Right ventricle myocardium inferior (tissue), 1 donor: ENCODE results near the gene RNU2-1. TPM values are rescaled to one million over a fixed set of nuclear protein-coding genes. Genes with fewer than 3 reads are reported as not detected.
"Not testable (repeated sequence)": the region's sequence is repeated elsewhere in the genome, so short reads cannot be mapped to it uniquely, and the experiment has no call there.

ENCODE experiments used
- ATAC-seq: fragments of 200-7000 bp; cut with Tn5 transposase; one replicate; pipeline ENCODE4 v1.9.1; 2020; ENCODE audit warnings: mild to moderate bottlenecking, moderate library complexity
- DNase-seq: peaks from one replicate; pipeline ENCODE4 v3.0.0; 2021; ENCODE audit errors: missing footprints
- intact Hi-C: fragments of 100-400 bp; cut with DNase I; formaldehyde crosslinking; loops from one replicate; pipeline ENCODE4 v1.11.0; 2022
- long read RNA-seq: library from polyadenylated mRNA; unstranded; transcript quantifications from one replicate; pipeline ENCODE4 v2.0.0, GENCODE V29; 2021
- total RNA-seq: library from RNA; stranded (reverse); fragmentation: NEBNext Ultra II Directional; extraction: Animal tissue kit (Norgen Biotek cat#: 25700); gene quantifications from one replicate; pipeline ENCODE4 v1.2.1, GENCODE V29; 2021
- donor health status: DM: no; HTN: yes; CAD: no; lungs with severe emphysema.

The RNU2-1 gene
- total RNA-seq = 5,263 TPM
- long read RNA-seq = 0 reads

- DNase-seq, ATAC-seq, intact Hi-C loops: not testable (repeated sequence)
Observed at GRCh38 chr17:43233877-43234276, at the start of gene RNU2-1. Gene RNU2-1, minus strand, starts transcription at chr17:43233977.

DNA sequence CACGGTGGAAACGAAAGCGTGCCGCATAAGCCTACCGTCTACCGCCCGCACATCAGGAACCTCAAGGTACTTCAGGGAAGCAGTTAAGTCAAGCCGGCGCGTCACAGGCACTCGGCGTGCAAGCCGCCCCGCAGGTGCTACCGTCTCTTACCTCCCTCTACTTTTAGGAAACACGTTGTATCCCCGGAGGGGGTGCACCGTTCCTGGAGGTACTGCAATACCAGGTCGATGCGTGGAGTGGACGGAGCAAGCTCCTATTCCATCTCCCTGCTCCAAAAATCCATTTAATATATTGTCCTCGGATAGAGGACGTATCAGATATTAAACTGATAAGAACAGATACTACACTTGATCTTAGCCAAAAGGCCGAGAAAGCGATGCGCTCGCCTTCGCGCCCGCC is 39.1 kb upstream of the RNU2-1 start:
- DNase-seq, ATAC-seq, intact Hi-C loops: not testable (repeated sequence)

DNA sequence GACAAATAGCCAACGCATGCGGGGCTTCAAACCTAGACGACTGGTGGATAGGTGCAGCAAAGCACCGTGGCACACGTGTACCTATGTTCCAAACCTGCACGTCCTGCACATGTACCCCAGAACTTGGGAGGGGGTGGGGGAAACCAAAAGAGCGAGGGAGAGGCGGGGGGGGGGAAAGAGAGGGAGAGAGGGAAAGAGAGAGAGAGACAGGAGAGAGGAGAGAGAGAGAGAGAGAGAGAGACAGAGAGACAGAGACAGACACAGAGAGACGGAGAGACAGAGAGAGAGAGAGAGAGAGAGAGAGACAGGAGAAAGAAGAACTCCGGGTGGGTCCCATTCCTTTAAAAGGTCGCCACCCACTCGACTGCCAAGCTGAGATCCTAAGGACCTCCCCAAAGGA is 38.7 kb upstream of the RNU2-1 start:
- intact Hi-C loops, ATAC-seq, DNase-seq: not testable (repeated sequence)

DNA sequence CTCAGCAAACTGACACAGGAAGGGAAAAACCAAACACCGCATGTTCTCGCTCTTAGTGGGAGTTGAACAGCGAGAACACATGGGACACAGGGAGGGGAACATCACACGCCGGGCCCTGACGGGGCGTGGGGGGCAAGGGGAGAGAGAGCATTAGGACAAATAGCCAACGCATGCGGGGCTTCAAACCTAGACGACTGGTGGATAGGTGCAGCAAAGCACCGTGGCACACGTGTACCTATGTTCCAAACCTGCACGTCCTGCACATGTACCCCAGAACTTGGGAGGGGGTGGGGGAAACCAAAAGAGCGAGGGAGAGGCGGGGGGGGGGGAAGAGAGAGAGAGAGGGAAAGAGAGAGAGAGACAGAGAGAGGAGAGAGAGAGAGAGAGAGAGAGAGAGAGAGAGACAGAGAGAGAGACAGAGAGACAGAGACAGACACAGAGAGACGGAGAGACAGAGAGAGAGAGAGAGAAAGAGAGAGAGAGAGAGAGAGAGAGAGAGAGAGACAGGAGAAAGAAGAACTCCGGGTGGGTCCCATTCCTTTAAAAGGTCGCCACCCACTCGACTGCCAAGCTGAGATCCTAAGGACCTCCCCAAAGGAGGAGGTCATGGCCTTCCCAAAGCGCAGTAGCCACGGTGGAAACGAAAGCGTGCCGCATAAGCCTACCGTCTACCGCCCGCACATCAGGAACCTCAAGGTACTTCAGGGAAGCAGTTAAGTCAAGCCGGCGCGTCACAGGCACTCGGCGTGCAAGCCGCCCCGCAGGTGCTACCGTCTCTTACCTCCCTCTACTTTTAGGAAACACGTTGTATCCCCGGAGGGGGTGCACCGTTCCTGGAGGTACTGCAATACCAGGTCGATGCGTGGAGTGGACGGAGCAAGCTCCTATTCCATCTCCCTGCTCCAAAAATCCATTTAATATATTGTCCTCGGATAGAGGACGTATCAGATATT is 37.1 kb upstream of the RNU2-1 start:
- ATAC-seq = not testable (repeated sequence)

GRCh38 chr17:43246456-43246855 is 12.7 kb upstream of the RNU2-1 start:
- intact Hi-C loops, DNase-seq, ATAC-seq: not testable (repeated sequence)

More for the DNA sequence above, 37.1 kb upstream of the RNU2-1 start:
- intact Hi-C loops, DNase-seq: not testable (repeated sequence)

DNA sequence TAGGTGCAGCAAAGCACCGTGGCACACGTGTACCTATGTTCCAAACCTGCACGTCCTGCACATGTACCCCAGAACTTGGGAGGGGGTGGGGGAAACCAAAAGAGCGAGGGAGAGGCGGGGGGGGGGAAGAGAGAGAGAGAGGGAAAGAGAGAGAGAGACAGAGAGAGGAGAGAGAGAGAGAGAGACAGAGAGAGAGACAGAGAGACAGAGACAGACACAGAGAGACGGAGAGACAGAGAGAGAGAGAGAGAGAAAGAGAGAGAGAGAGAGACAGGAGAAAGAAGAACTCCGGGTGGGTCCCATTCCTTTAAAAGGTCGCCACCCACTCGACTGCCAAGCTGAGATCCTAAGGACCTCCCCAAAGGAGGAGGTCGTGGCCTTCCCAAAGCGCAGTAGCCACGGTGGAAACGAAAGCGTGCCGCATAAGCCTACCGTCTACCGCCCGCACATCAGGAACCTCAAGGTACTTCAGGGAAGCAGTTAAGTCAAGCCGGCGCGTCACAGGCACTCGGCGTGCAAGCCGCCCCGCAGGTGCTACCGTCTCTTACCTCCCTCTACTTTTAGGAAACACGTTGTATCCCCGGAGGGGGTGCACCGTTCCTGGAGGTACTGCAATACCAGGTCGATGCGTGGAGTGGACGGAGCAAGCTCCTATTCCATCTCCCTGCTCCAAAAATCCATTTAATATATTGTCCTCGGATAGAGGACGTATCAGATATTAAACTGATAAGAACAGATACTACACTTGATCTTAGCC is 7.0 kb upstream of the RNU2-1 start:
- intact Hi-C loops, DNase-seq, ATAC-seq: not testable (repeated sequence)

DNA sequence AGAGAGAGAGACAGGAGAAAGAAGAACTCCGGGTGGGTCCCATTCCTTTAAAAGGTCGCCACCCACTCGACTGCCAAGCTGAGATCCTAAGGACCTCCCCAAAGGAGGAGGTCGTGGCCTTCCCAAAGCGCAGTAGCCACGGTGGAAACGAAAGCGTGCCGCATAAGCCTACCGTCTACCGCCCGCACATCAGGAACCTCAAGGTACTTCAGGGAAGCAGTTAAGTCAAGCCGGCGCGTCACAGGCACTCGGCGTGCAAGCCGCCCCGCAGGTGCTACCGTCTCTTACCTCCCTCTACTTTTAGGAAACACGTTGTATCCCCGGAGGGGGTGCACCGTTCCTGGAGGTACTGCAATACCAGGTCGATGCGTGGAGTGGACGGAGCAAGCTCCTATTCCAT is 5.8 kb upstream of the RNU2-1 start:
- intact Hi-C loops, DNase-seq, ATAC-seq: not testable (repeated sequence)

DNA sequence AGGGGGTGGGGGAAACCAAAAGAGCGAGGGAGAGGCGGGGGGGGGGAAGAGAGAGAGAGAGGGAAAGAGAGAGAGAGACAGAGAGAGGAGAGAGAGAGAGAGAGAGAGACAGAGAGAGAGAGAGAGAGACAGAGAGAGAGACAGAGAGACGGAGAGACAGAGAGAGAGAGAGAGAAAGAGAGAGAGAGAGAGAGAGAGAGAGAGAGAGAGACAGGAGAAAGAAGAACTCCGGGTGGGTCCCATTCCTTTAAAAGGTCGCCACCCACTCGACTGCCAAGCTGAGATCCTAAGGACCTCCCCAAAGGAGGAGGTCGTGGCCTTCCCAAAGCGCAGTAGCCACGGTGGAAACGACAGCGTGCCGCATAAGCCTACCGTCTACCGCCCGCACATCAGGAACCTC is 514 bp downstream of the RNU2-1 start:
- DNase-seq, intact Hi-C loops, ATAC-seq: not testable (repeated sequence)

- intact Hi-C loops, ATAC-seq, DNase-seq: not testable (repeated sequence)
Observed at GRCh38 chr17:43232021-43232699, 1.6 kb downstream of the RNU2-1 start.

- not testable (repeated sequence) for DNase-seq
Observed at GRCh38 chr17:43231205-43232020, 2.4 kb downstream of the RNU2-1 start.

DNA sequence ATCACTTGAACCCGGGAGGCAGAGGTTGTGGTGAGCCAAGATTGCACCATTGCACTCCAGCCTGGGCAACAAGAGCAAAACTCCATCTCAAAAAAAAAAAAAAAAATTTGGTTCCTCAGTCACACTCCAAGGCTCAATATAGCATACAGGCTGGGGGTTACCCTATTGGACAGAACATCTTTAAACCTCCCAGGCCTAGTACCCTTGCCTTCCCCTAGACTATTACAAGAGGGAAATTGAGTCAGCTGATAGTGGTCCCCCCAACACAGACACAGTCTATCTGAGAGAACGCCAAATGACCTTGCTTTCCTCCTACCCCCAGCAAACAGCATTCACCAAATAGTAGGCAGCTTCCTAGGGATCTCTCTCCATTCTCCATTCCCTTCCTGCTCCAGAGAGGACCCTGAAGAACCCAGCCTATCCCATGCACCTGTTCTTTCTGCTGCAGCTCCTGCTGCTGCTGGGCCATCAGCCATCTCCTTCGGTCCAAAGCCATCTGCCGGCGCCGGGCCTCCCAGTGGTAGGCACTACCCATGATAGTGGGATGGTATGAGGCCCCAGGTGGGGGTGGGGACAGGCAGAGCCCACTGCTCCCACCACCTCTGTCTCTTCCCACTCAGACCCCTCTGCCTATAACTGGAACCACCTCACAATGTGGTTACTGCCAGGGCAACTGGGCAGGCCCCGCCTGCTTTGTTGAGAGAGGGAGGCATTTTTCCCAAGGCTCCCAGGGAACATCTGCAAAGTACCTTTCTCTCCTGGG is 5.6 kb downstream of the RNU2-1 start, which contains the start of gene CCDC200:
CCDC200 (minus strand) TSS at position 604 of the 763 bp plus-strand sequence; CDS start at position 535, 69 bp downstream.
- DNase-seq, intact Hi-C loops: not testable (repeated sequence)
- ATAC-seq = peak; percentile 26

More at GRCh38 chr17:43231205-43232020, 2.4 kb downstream of the RNU2-1 start:
- intact Hi-C loops, ATAC-seq: not testable (repeated sequence)

DNA sequence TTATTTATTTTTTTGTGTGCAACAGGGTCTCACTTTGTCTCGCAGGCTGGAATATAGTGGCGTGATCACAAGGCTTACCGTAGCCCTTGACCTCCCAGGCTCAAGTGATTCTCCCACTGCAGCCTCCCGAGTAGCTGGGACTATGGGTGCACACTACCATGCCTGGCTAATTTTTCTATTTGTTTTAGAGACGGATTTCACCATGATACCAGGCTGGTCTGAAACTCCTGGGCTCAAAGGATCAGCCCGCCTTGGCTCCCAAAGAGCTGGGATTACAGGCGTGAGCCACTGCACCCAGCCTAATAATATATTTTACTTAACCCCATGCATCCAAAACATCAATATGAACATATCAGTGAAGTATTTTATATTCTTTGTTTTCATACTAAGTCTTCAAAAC is 7.4 kb downstream of the RNU2-1 start:
- ATAC-seq = no peak
- intact Hi-C loops = no loop called here
- DNase-seq = no peak

- DNase-seq (no peak), ATAC-seq (no peak)
- intact Hi-C loops = no loop called here
Observed at GRCh38 chr17:43224146-43224705, 9.6 kb downstream of the RNU2-1 start.

DNA sequence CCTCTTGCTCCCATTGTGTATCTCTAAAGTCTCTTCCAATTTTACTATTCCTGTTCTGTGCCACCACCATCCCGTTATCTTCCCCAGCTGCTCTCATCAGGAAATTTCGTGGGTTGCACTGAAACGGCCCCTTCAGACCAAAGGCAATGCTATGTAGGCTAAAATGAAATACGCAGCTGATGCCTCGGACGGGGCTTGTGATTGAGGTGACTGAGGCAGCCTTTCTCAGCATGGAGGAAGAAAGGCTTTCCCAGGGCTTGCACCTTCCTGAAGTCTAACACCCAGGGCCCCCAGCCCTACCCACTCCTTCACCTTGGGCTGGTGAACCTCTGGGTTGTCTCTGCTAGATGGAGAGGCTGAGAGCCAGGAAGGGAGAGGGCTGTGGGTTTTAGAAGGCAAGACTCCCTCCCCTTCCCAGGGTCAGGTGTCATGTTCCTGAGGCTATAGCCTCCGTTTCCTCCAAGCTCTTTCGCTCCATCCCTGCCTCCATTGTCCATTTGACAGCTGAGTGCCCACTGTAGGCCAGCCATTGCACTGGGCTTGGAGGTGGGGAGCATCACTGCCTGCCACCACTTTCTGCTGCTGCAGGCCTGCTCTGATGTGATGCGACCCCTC is 13.2 kb downstream of the RNU2-1 start:
- intact Hi-C loops = no loop called here
- ATAC-seq = no peak
- no peak for DNase-seq

GRCh38 chr17:43219746-43220380 is 13.9 kb downstream of the RNU2-1 start:
- intact Hi-C loops = loop anchor here (10.0 kb wide), 1 partner anchor 95 kb away; no protein-coding TSS in a partner anchor
- ATAC-seq = no peak
- DNase-seq = no peak

DNA sequence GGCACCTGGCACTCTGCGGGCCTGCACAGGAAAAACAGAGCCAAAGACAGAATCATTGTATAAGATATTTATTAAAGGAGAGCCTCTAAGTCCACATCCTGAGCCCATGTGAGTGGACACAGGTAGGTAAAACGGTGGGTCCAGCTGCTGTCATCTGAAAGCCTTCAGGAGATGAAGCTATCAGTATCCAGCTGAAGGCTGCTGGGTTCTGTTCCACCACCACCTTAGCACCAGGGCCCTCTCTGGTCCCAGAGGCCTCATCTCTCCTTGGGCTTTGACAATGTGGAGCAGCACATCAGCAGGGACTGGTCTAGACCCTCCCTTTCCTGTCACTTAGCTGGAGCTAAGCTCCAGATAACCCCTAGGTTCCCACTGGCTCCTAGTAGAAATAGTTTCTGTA is 14.8 kb downstream of the RNU2-1 start:
- intact Hi-C loops = loop anchor here (10.0 kb wide), 1 partner anchor 96 kb away; no protein-coding TSS in a partner anchor
- no peak for DNase-seq
- no peak for ATAC-seq
